Forelimb muscle (tissue), 1 donor: ENCODE results near the gene SEC22C. TPM values are rescaled to one million over a fixed set of nuclear protein-coding genes. Genes with fewer than 3 reads are reported as not detected.

ENCODE experiments used
- DNase-seq: peaks from one replicate; pipeline ENCODE4 v3.0.0-alpha.2; 2013; ENCODE audit warnings: low read depth
- polyA plus RNA-seq: library from polyadenylated mRNA; unstranded; fragments of 120-200 nt; gene quantifications from one replicate; pipeline ENCODE4 v1.2.1, GENCODE V29; 2013; ENCODE audit not compliant: insufficient read length

The SEC22C gene
- polyA plus RNA-seq, 1 donor, result 19.6 TPM

DNA sequence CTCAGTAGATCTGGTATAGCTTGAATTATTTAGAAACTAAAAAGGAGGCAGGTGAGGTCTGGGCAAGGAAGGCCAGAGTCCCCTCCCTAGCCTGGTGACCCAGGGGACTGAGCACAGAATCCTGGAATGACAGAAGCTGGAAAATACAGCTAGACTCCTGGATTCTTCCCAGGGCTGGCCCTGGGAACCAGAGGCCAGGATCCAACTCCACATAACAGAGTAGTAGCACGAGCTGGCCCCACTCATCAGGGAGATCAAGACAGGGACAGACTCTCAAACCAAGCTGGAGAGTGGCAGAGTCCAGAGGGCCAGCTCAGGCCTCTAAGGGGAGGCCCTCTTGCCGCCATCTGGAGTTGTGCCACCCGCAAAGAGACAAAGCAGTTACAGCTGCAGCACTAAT is 68.6 kb downstream of the SEC22C start:
- DNase-seq, result no peak

DNA sequence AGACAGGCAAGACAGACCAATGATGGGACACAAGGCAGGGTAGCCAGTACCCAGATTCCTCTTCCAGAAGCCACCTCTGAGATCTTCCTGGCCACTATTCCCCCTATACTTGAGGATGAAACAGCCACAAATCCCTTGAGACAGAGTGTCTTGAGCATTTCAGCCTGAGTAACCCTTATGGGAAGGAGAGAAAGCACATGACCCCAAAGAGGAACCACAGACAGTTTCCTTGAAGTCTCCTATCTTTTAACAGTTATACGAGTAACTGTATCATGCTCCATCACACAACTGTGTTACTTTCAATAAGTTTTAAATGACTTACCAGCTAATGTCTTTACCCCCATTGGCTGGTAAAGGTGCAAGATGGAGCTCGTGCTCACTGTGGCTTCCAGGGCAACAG is 70.0 kb downstream of the SEC22C start:
- no peak for DNase-seq

DNA sequence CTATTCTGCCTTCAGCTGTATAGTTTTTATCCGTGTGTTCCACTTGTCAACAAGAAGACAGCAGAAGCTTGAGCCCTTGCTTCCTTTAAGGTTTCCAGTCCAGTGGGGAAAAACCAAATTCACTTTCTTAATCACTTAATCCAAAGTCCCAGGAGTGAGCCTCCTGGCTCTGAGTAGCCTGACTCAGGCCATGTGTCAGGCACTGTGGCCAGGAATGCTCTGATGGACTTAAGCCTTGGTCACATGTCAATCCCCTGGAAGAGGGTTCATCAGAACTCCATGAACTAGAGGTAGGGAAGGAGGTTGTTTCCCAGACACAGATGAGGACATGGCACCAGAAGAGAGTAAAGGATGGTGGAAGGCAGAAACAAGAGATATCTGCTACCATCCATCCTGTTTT is 70.6 kb downstream of the SEC22C start:
- no peak for DNase-seq

DNA sequence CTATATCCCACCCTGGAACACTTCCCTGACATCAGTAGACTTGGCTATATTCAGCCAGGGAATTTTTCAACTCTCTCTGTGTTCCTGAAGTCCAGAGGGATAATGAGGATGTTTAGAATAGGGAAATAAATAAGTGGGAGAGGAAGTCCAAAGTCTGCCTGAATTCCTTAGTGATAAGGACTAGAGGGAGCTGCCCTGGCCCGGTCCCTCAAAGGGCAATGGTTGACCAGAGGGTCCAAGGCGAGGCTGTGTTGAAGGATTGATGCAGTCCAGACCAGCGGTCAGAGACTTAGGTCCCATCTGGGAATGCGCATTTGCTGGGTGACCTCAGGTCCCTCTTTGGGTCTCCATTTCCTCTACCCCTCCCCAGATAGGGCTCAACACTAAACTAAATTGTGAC is 71.4 kb downstream of the SEC22C start:
- no peak for DNase-seq

DNA sequence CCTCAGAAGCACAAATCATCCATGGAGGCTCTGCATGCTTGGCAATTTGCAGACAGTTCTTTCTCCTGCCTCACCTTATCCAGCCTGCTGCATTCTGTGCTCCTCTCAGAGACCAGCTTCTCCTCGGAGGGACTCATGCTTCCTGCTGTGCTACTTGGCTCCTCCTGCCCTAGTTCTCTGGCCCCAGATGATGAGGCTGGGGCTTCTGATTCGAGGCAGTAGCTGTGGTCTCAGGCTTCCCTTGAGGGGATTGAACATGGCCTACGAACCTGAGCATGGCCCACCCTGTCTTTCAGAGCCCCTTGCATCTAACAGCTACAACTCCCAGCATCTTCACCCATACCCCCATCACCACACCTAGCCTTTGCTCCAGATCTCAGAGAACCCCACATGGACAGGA is 72.7 kb downstream of the SEC22C start:
- DNase-seq, result no peak

DNA sequence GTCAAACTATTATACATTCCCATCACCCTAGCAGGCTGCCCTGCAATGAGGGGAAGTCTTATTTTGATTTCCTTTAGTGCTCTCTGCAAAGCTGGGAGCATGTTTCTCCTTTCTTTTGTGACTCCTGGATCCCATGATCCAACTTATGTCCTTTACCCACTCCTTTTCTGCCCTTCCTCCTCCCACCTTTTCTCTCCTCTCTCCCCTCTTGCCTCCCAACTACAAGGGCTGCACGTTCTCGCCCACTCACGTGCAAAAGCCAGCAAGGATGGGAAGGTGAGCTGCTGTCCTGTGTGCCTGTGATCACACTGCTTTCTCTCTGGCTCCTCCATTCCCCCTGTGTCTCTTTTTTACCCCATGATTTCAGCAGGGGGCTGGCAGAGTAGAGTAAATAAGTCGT is 73.2 kb downstream of the SEC22C start:
- no peak for DNase-seq

DNA sequence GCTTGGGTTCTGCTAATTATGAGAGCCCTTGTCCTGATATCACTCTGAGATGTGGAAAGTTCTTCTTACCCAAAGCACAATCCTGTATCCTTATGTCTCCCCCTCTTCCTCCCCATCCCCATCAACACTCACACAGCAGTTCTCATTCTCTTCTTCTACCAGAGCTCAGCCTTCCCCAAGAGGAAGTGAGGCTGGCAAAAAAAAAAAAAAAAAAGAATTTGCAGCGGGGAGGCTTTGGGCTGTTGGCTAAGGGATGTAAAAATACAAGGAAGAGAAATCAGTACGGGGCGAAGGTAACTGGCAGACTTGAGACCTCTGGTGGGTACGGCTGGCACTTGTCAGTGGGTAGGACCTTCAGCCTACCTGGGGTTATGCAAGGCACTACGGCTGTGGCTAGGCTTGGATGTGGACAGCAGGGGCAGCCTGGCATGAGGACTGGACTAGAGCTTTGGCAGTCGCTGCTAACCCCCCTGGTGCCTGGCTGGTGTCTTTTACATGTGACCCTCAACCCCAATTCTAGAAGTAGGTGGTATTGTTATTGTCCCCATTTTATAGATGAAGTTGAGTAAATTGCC is 73.9 kb downstream of the SEC22C start:
- no peak for DNase-seq

DNA sequence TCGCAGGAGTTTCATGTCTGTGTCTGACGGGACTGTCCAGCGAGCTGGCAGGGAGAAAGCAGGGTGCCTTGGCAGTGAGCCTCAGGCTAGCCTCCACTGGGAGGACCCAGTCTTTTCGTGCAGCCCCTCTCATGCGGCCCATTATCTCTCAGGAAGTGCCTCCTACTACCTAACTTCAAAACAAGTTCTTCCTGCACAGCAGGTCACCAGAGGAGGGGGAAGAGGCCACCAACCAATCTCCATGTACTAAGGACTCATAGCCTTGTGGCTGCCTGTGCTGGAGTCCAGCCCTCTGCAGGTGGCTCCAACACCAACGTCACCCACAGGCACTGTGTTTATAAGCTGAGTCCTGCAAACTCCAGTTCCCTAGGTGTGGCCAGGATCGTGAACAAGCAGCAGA is 74.5 kb downstream of the SEC22C start:
- DNase-seq, result no peak

DNA sequence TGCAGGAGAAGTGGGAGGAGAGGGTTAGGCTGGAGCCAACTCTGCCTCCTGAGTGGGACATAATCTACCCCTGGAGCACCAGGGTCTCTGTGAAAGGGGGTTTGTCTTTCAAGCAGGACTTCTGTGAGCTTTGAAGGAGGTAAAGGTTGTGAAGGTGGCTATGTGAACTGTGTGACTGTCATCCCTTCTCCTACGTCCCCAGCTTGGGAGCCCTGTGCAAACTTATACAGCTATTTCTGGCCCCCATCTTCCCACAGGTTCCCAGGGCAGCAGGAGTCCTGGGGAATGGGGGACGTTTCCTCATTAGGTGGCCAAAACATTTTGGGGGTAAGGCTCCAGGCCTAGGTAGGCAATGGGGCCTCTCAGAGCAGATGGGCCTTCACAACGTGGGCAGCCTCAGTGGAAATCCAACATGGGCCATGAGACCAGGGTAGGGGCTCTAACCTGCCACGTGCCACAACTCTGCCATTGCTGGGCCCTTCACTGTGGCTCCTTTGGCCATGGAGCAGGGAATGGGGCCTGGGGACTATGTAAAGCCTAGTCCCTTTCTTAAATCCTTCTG is 75.8 kb downstream of the SEC22C start:
- DNase-seq, result no peak

DNA sequence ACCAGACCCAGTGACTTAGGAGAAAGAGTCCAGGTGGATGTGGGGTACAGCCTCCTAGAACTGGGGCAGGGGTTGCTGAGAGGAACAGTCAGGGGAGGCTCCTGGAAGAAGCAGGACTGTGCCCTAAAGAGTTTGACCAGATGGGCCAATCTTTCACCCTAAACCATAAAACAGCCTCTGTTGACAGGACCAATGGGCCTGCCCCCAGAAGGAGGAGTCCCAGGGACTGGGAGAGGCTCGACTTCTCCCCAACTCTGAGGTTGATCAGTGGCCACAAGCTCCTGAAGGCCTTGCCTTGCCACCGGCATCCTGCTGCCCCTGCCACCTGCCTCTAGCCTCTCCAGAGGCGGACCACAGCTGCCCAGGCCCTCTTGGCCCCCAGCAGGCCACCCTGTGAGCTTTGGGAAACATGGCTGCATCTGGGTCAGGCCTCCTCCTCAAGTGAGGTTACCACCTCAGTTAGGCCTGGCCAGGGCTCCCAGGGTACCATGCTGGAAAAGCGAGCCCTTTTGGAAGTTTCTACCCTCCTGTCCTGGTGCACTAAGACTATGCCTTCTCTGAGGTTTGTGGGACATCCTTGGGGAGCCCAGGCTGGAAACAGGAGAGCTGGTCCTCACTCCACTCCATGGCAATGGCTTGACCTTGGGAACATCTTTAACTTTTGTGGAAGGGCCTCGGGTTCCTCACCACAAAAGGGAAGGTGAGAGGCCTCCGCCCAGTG is 76.5 kb downstream of the SEC22C start:
- DNase-seq, result no peak

DNA sequence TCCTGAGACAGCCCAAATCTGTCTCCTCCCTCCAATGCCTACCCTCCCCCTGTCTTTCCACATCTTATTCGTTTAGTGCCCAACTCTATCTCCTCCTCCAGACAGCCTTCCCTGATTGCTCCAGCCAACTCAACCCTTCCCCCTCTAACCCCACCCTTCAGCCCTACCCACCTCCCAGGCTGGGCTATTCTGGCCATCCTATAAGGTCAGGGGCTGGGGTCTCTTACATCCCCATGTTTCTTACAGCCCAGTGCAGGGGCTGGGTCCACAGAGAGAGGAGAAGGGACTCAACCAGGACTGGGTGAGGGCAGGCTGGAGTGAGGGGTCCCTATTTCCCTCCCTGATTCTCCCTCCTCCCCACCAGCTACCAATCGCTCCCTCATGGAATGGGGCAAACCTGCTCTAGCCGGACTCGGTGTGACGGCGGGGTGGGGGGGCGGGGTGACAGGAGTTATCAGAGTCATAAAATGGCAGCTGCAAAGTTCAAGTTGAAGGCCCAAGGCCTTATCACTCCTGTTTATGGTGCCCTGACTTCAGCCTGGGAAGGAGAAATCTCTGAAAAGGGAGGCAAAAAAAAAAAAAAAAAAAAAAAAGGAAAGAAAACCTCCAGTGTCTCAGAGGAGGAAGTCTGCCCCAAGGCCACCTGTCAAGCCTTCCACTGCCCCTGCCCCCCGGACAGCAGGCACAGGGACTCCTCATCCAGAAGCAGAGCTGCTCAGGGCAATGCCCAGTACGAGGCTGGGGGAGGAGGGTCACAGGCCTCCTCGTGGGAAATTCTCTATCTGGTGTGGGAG is 77.2 kb downstream of the SEC22C start:
- DNase-seq, result no peak

DNA sequence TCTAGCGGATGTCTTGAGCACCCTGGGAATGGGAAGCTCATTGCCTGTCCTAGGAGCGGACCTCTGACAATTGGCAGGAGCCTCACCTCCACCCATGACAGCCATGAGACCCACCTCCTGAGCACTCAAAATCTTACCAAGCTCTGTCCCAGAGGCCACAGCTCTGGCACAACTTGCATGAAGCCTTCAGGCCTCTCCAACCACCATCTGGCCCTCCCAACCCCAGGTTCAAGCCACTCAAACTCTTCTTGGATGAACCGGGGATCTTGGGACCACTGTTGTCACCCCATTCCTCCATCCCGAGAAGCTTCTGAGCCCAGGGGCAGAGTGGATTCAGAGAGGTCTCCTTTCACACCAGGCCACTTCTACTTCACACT is 77.8 kb downstream of the SEC22C start:
- DNase-seq, result no peak

DNA sequence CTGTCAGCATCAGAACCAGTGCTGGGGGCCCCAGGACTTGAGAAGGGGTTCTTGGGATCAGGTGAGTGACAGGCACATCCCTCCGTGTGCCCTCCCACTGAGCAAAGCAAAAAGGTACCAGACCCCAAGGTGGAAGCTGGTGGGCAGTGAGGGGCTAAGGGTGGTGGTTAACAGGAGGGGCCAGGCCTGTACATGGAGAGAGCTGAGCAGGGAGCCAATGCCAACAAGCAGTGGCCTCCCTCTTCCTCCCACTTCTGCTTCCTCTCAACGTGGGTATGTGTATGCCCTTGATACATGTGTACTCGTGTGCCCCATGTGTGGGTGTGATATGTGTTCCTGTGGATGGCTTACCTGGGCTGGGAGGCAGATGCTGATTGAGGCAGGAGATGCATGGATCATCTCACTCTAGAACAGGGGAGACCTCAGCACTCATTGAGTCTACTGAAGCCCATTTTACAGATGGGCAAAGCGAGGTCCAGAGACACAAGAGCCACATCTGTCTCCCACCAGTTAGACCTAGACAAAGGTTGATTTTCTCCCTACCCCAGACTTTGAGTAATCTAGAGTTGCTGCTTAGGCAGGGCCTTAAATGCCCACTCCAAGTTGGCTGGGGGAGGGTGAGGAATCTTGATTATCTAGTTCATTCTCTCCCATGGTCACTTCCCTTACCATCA is 78.4 kb downstream of the SEC22C start:
- DNase-seq, result no peak

DNA sequence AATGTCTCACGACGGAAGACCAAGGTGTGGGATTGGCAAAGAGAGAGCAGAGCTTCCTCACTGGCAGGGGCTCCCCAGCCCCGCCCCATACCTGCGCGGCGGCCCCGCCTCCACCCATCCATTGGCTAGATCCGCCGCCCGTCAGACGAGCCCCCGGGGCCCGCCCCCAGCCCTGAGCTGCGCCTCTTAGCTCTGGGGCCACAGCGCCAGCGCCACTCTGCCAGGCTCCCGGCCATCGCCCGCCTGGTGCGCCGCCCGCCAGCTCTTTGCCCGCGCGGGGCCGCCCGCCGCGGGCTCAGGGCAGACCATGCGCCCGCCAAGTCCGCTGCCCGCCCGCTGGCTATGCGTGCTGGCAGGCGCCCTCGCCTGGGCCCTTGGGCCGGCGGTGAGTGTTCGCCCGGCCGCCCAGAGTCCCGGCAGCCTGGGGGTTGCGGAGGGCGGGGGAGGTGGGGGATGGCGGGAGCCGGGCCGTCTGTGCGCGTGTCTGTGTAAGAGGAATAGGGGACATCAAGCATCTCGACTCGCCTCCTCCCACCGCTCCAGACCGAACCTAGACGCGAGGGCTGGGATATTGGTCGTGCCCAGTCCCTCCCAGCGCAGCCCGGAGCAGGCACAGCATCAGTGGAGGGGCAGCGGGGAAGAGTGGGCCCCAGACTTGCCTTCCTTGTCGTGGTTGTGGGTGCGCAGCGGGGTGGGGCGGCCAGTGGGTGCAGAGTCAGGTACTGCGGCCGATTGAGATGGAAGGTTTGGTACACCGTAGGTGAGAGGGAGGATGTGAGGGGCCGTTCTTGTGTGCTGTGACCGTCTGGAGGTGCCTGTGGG is 79.1 kb downstream of the SEC22C start, which contains the start of gene VIPR1:
Gene VIPR1 (plus strand): TSS at position 215 of the 822 bp plus-strand sequence. CDS start 93 bp downstream, at position 308.
- DNase-seq, result no peak

DNA sequence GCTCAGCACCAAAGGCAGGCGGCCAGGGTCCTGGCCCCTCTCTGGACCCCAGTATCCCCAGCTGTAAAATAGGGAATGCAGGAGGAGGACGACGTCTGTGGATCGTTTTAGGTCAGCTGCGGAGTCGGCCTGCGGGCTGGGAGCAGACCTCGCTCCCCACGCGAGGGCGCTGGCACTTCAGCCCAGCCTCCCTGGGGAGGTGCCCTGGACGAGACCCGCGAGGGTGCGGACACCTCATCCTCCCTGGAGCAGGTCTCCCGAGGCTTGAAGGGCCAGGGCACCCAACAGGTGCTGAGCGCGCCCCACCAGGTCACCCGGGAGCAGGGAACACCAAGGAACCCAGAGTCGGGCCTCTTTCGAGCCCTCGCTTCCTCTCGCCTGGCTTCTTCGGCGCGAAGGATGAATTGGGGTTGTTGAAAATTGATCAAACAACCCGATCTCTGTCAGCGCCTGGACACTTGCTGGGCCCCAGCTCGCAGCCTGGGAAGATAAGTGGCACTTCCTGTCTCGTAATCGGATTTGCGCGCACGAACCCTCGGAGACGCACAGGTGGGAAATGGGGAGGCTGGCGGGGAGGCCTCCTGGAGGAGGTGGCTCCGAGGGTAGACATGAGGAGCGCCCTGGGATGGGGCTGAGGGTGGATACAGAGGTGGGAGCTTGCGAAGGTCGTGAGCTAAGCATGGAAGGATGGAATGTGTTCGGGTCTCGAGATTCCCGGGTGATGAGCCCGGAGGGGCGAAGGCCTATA is 79.9 kb downstream of the SEC22C start:
- no peak for DNase-seq

DNA sequence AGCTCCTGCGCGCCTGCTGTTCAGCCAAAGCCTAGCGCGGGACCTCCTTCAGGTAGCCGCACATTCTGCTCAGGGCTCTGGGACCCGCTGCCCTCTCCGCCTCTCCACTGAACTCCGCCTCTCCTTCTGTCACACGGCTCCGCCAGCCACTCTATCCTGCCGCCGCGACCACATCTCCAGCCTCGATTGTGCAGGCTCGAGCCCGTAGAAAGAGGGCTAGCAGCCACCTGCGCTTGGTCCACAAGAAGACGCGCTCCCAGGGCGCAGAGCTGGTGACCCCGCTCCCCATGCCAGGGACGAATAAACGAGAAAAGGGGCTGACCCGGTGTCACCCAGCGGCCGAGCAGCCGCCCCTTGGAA is 80.5 kb downstream of the SEC22C start:
- no peak for DNase-seq

DNA sequence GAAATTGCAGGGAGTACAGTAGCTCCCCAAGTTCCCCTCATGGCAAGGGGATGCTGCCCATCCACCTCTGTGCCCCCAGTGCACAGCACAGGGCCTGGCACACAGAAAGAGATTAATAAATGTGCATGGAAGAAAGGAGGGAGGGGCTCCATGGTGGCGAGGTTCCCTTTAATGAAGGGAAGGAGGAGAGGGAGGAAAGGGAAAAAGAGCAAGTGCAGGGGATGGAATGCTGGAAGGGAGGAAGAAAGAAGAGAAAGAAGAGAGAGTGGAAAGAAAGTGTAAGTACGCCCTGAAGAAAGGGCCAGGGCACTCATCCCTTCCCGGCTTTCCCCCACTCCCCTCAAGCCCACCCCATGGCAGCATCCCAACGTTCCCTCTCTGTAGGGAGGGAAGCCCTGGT is 80.9 kb downstream of the SEC22C start:
- no peak for DNase-seq

DNA sequence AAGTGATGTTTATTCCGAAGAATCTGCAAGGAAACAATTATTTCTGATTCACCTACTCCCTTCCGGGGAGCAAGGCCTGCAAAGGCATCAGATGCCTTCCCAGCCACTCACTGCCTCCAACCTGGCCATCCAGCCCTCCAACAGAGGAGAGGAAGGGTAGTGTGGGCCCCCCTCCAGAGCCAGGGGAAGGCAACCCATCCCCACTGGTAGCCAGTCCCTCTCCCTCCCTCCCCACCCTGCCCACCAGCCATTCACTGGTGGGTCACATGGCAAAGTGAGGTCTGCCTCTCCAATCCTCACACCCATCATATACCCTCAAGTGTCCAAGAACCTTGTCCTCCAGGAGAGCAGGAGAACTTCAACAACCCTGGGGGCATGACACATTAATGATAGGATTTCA is 81.7 kb downstream of the SEC22C start:
- no peak for DNase-seq

DNA sequence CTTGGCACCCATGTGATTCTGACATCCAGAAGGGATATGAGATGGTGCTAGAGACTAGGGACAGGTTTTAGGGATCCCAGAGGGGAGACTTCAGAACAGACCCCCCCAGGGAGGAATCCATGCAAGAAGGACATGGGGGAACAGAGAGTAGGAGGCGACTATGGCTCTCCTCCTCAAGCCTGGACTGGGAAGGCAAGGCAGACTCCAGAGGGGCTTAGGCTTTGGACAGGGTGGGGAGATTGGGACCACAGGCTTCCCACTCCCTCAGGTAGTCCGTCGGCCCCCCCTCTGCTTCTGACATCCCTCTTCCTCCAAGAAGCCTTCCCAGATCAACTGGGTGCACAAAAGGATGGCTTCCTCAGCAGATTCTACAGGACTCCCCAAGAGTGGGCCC is 82.3 kb downstream of the SEC22C start:
- no peak for DNase-seq

DNA sequence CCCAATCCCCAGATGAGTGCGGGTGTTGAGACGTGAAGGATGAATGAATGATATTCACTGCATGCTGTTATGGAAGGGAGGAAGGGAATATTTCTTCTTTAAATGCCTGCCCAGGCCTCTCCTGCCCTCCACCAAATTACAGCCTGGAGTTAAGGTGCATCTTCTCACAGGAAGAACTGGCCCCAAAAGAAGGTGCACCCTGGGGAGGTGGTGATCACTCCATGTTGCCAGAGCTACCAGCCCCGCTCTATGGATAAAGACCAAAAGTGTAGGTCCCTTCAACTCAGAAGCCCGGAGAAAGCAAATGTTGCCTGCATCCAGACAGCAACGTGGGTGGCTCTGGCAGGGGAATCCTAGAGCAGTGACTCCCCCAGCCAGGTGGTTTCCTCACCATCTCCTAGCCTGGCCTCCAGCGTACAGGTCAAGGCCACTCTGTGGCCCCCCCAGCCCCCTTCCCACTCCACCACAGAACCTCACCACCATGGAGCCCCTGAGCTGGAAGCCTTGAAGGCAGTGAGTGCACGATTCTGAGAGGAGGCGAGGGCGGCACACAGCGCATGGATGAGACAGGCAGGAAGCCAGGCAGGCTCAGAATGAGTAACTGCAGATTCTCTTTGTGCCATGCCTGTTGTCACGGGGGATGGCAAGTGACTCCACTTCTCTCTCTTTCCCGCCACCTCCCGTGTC is 82.8 kb downstream of the SEC22C start:
- DNase-seq, result no peak
